SKM-1 treated with dmso at 0.1 percent for 144 hours (cell line): ENCODE data around the gene PKMYT1.

Experiments
- DNase-seq: peaks from one replicate; lab custom pipeline; 2025; ENCODE audit not compliant: unreplicated experiment; lab: John Stamatoyannopoulos, UW

PKMYT1 gene

GRCh38 chr16:3019594-3020246 lies 39.5 kb upstream of the PKMYT1 start:
- DNase-seq = no peak

GRCh38 chr16:3017794-3018506 lies 37.7 kb upstream of the PKMYT1 start, which contains the start of gene CLDN6:
Gene CLDN6, minus strand, starts transcription at chr16:3018183. Its CDS starts 2,162 bp downstream, at chr16:3016021.
- no peak for DNase-seq

GRCh38 chr16:3017344-3017743 lies 37.1 kb upstream of the PKMYT1 start:
- no peak for DNase-seq

- DNase-seq = no peak
Observed at GRCh38 chr16:3015865-3016521, 35.7 kb upstream of the PKMYT1 start.

- no peak for DNase-seq
Observed at GRCh38 chr16:3014971-3015370, 34.7 kb upstream of the PKMYT1 start.

- no peak for DNase-seq
Observed at GRCh38 chr16:3013998-3014690, 33.9 kb upstream of the PKMYT1 start.

- no peak for DNase-seq
Observed at GRCh38 chr16:3013491-3013951, 33.3 kb upstream of the PKMYT1 start.

- DNase-seq = no peak
Observed at GRCh38 chr16:3012828-3013420, 32.7 kb upstream of the PKMYT1 start, which contains the start of gene CLDN9. Gene CLDN9, plus strand, starts transcription at chr16:3012923. Its CDS starts 440 bp downstream, at chr16:3013363.

GRCh38 chr16:3012246-3012645 lies 32.0 kb upstream of the PKMYT1 start:
- DNase-seq = no peak

- no peak for DNase-seq
Observed at GRCh38 chr16:3010510-3010909, 30.3 kb upstream of the PKMYT1 start.

- DNase-seq = no peak
Observed at GRCh38 chr16:3009568-3010390, 29.5 kb upstream of the PKMYT1 start.

GRCh38 chr16:3008690-3009037 lies 28.4 kb upstream of the PKMYT1 start:
- DNase-seq = no peak

GRCh38 chr16:3007957-3008689 lies 27.9 kb upstream of the PKMYT1 start:
- peak; percentile 64 for DNase-seq

- peak; percentile 54 for DNase-seq
Observed at GRCh38 chr16:3007059-3007956, 27.1 kb upstream of the PKMYT1 start.

- DNase-seq = no peak
Observed at GRCh38 chr16:3004781-3005284, 24.6 kb upstream of the PKMYT1 start.

- DNase-seq = no peak
Observed at GRCh38 chr16:3004319-3004718, 24.1 kb upstream of the PKMYT1 start.

GRCh38 chr16:3003582-3004270 lies 23.5 kb upstream of the PKMYT1 start:
- DNase-seq = peak; percentile 98

- no peak for DNase-seq
Observed at GRCh38 chr16:3001316-3001715, 21.1 kb upstream of the PKMYT1 start.
